Measurements from ENCODE around the gene ITFG1. TPM values are rescaled to one million over a fixed set of nuclear protein-coding genes. Genes with fewer than 3 reads are reported as not detected.

Gene ITFG1
- total and polyA plus RNA-seq, 3 donors from 2014 or later, result 94.7 to 130 (median 121) TPM

GRCh38 chr16:47382362-47382761 is 78.5 kb downstream of the ITFG1 start:
- no peak for DNase-seq
- intact Hi-C loops (cut with DNase I; ENCODE audit: low total_unique reads), result no loop called here

GRCh38 chr16:47377154-47377553 is 83.7 kb downstream of the ITFG1 start:
- Histone ChIP-seq H3K9me3 (no peaks in the 10 kb centered on the region), H3K36me3 (ENCODE audit: low read depth, missing control alignments) (no peaks in the 10 kb centered on the region), H3K27me3 (no peaks in the 10 kb centered on the region), H3K4me1 (no peaks in the 10 kb centered on the region), H3K4me3 (no peak overlapping the region), H3K27ac (no peak overlapping the region)
- WGBS, 2 donors, result 74 to 75% methylated on average over 3 of the region's 3 CpGs
- intact Hi-C loops (cut with DNase I; ENCODE audit: low total_unique reads), result no loop called here
- DNase-seq, result no peak
- TF ChIP-seq POLR2A (IDR thresholded peaks at IDR 0.05), result no peak
- no peak for TF ChIP-seq CTCF (IDR thresholded peaks at IDR 0.05)

More at GRCh38 chr16:47382362-47382761, 78.5 kb downstream of the ITFG1 start:
- Histone ChIP-seq H3K4me3 (no peak overlapping the region), H3K9me3 (no peaks in the 10 kb centered on the region), H3K4me1 (no peaks in the 10 kb centered on the region), H3K27ac (no peak overlapping the region), H3K36me3 (ENCODE audit: low read depth, missing control alignments) (no peaks in the 10 kb centered on the region), H3K27me3 (no peaks in the 10 kb centered on the region)
- WGBS, 2 donors, result 82 to 83% methylated on average over 5 of the region's 5 CpGs
- no peak for TF ChIP-seq POLR2A (IDR thresholded peaks at IDR 0.05)
- TF ChIP-seq CTCF (IDR thresholded peaks at IDR 0.05), result no peak

- intact Hi-C loops (cut with DNase I; ENCODE audit: low total_unique reads), result no loop called here
- no peaks in the 10 kb centered on the region for H3K4me1 ChIP-seq
- no peaks in the 10 kb centered on the region for H3K36me3 ChIP-seq (ENCODE audit: low read depth, missing control alignments)
- TF ChIP-seq CTCF (IDR thresholded peaks at IDR 0.05) (no peak), POLR2A (IDR thresholded peaks at IDR 0.05) (no peak)
- no peak overlapping the region for H3K27ac ChIP-seq
- DNase-seq, result no peak
- H3K27me3 ChIP-seq, result no peaks in the 10 kb centered on the region
- no peaks in the 10 kb centered on the region for H3K9me3 ChIP-seq
- 93 to 95% methylated on average over 1 of the region's 1 CpG for WGBS, 2 donors
- H3K4me3 ChIP-seq, result no peak overlapping the region
These were observed 85.4 kb downstream of the ITFG1 start for GRCh38 chr16:47375423-47375822.

GRCh38 chr16:47374629-47375028 is 86.2 kb downstream of the ITFG1 start:
- no peak for DNase-seq
- intact Hi-C loops (cut with DNase I; ENCODE audit: low total_unique reads), result no loop called here
- Histone ChIP-seq H3K4me3 (no peak overlapping the region), H3K36me3 (ENCODE audit: low read depth, missing control alignments) (no peaks in the 10 kb centered on the region), H3K9me3 (no peaks in the 10 kb centered on the region), H3K27me3 (no peaks in the 10 kb centered on the region), H3K4me1 (no peaks in the 10 kb centered on the region), H3K27ac (no peak overlapping the region)
- 90 to 97% methylated on average over 3 of the region's 3 CpGs for WGBS, 2 donors
- no peak for TF ChIP-seq CTCF (IDR thresholded peaks at IDR 0.05)
- TF ChIP-seq POLR2A (IDR thresholded peaks at IDR 0.05), result no peak

- DNase-seq, result peak; percentile 23
- TF ChIP-seq POLR2A (IDR thresholded peaks at IDR 0.05) (no peak), CTCF (IDR thresholded peaks at IDR 0.05) (no peak)
- H3K4me1 ChIP-seq, result no peaks in the 10 kb centered on the region
- H3K9me3 ChIP-seq, result no peaks in the 10 kb centered on the region
- no peak overlapping the region for H3K27ac ChIP-seq
- no peaks in the 10 kb centered on the region for H3K27me3 ChIP-seq
- no peak overlapping the region for H3K4me3 ChIP-seq
- no peaks in the 10 kb centered on the region for H3K36me3 ChIP-seq (ENCODE audit: low read depth, missing control alignments)
- 69 to 73% methylated on average over 5 of the region's 5 CpGs for WGBS, 2 donors
- intact Hi-C loops (cut with DNase I; ENCODE audit: low total_unique reads), result no loop called here
These were observed 89.4 kb downstream of the ITFG1 start for GRCh38 chr16:47371271-47372014.

Measured in testis (tissue), 3 donors.